Neural cell (in vitro differentiated cells): ENCODE measurements around the gene STAU1.

Experiments
- EP300 ChIP-seq: fragments of 450-650 bp; conservative IDR thresholded peaks from 2 replicates; pipeline ENCODE4 v1.6.1; 2014; ENCODE audit warnings: antibody characterized with exemption, mild to moderate bottlenecking, moderate library complexity; ENCODE audit not compliant: poor library complexity, severe bottlenecking
- POLR2AphosphoS5 ChIP-seq: IDR thresholded peaks from 2 replicates; pipeline ENCODE4 v1.6.1; 2012
- TF ChIP-seq, protein P1 (sequence below): fragments of 450-650 bp; IDR thresholded peaks from 2 replicates; pipeline ENCODE4 v1.5.1; 2014; ENCODE audit warnings: antibody characterized with exemption, mild to moderate bottlenecking, moderate library complexity; ENCODE audit not compliant: poor library complexity, severe bottlenecking

DNA sequence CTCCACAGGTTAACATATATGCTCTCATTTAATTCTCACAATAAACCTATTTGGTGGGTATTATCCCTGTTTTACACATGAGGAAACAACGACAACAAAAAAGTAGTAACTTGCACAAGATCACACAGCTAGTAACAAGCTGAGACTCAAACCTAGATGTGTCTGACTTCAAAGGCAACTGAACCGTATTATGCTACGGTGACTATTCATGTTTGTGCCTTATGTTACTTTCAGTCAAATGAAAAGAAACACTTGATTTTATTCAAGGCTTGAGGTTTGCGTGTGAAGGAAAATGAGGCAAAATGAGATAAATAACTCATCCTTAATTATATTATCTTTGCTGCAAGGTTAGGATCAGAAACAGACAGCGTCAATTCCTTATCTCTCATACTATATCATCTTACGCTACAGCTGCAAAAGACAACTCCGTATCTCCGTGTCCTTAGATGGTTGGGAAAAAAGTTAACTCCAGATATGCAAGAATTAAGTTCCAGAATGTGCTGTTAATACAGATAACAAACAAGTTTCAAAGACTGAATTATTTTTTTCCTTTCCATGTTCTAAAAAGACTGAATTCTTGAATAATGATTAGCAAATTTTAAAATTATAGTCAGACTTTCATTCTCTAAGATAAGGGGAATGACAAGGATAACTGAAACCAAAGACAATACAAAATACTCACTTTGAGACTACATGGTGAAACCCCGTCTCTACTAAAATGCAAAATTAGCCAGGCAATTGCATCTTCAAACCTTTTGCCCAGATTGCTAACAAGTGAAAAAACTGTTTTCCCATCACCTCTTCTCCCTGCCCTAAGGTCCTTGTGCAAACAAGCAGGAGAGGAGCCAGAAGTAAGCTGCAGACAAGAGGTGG is 27.8 kb downstream of the STAU1 start:
- no peak for TF ChIP-seq EP300
- TF ChIP-seq, protein P1, sequence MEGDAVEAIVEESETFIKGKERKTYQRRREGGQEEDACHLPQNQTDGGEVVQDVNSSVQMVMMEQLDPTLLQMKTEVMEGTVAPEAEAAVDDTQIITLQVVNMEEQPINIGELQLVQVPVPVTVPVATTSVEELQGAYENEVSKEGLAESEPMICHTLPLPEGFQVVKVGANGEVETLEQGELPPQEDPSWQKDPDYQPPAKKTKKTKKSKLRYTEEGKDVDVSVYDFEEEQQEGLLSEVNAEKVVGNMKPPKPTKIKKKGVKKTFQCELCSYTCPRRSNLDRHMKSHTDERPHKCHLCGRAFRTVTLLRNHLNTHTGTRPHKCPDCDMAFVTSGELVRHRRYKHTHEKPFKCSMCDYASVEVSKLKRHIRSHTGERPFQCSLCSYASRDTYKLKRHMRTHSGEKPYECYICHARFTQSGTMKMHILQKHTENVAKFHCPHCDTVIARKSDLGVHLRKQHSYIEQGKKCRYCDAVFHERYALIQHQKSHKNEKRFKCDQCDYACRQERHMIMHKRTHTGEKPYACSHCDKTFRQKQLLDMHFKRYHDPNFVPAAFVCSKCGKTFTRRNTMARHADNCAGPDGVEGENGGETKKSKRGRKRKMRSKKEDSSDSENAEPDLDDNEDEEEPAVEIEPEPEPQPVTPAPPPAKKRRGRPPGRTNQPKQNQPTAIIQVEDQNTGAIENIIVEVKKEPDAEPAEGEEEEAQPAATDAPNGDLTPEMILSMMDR = no peak
- no peak for TF ChIP-seq POLR2AphosphoS5
